Stimulated activated CD4-positive, alpha-beta T cell treated with anti-CD3 and anti-CD28 coated beads, TNF-alpha, amount 100 ng/mL, for 48 hours (primary cell): Measurements from ENCODE around the gene ADCY2.
A peak's percentile ranks its signal among the peaks of the same experiment; 100 is the strongest.

Experiments used
- DNase-seq, 3 donors: peaks; one replicate each; pipeline ENCODE4 v3.0.0-alpha.2; 2020; ENCODE audit warnings: low read depth in 3 of 3

Gene ADCY2

GRCh38 chr5:7868773-7869473 lies 473.0 kb downstream of the ADCY2 start, which contains the start of the genes FASTKD3 and MTRR:
FASTKD3 (minus strand) TSS chr5:7869031; CDS start chr5:7868083, 948 bp downstream.
MTRR (plus strand) TSS chr5:7869148; CDS start chr5:7870795, 1,647 bp downstream.
- peak; percentile 79 to 83 (median 81) for DNase-seq

- DNase-seq = no peak
These were observed 473.7 kb downstream of the ADCY2 start for GRCh38 chr5:7869474-7870136.

DNA sequence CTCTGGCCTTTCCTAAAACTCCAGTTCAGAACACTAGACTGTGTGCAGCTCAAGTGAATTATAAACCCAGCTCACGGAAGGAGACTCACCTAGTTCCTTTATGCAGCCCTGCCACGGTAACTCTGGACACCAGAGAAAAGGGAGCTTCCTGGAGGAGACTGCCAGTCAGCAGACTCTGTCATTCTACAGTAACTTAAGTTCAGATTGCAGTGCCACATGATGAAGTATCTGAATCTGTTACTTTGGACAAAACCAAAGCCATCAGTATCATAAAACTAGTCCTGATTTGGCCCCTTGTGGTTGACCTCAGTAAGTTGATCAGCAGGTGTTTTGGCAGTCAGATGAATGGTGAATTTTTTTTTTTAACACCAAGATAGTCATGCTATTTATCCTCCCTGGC lies 475.7 kb downstream of the ADCY2 start:
- no peak for DNase-seq

DNA sequence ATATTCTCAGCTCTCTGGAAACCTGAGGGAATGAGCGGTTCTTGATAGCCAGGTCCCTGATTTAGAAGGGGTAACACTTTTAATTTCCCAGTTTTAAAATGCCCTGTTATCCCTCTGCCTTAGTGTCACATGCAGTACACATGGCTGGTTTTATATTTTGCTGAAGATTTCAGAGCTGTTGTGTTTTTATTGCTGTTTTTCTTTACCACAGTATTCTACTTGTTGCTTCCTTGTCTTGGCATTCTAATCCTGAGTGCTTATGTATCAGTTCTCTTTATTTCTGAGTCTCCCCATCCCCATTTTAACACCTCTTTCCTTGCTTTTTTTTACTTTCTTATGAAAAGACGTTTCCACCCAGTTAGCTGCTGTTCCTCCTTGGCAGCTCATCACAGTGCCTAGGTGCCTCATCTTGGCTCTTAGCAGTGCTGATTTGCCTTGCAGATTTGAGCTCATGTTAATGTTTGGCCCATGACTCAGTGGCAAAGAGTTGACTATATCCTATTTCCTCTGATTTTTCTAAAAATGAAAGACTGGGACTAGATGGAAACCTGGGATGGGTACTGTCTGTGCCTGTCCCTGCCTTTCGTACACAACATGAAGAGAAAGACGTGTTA lies 476.7 kb downstream of the ADCY2 start:
- DNase-seq = no peak

DNA sequence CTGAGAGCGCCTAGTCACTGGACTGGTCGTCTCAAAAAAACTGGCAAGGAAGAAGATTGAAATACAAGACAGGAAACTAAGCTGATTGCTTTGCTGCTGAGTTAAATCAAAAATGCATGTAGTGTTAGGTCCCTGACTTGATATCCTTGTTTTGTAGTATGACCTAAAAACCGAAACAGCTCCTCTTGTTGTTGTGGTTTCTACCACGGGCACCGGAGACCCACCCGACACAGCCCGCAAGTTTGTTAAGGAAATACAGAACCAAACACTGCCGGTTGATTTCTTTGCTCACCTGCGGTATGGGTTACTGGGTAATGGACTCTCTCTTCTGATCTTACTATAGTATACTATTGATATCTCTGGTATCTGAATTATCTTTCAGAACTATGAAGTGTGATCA lies 477.3 kb downstream of the ADCY2 start:
- no peak for DNase-seq

DNA sequence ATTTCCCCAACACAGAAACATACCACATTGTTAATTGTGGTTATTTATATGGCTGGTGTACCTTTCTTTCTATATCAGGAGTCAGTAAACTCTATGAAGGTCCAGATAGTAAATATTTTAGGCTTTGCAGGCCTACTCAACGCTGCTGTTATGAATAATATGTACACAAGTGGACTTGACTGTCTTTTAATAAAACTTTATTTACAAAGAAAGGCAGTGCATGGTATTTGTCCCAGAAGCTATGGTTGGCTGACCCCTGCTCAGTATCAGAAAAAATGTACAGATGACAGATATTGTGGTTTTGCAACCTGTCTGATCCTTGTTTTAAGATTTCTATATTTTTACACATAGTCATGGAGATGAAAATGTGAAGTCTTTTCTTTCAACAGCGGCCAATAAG lies 478.7 kb downstream of the ADCY2 start:
- no peak for DNase-seq

DNA sequence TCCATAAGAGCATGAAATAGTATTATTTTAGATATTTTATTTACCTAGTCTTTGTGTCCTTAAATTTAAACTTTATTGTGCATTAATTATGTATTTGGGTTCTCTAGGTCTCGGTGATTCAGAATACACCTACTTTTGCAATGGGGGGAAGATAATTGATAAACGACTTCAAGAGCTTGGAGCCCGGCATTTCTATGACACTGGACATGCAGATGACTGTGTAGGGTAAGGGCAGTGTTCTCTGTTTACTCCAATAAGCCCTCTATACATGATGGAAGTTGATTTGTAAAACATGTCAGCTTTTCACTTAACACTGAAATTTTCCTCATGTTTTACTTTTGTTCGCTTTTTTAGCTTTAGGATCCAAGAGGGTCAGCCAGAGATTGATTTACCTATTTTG lies 479.2 kb downstream of the ADCY2 start:
- DNase-seq = no peak

DNA sequence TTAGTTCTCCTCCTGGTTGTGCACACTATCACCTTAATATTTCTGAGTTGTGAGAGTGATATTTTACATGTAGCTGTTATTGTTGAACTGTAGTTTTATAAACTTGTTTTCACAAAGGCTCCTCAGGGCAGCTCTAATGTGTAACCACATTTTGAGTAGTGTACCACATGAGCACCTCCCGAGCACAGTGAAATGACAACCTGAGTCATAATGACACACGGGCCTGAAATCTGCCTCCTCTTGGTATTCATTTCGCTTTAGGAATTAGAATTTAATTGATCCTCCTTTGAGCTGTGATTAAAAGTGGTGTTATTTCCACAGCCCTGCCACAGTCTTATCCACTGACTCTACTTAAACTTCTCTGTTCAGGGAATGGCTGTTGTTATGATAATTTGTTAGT lies 480.9 kb downstream of the ADCY2 start:
- DNase-seq = no peak

- no peak for DNase-seq
These were observed 481.9 kb downstream of the ADCY2 start for GRCh38 chr5:7877851-7878250.

- no peak for DNase-seq
These were observed 482.5 kb downstream of the ADCY2 start for GRCh38 chr5:7878381-7878873.
